ENCODE results near the gene STXBP6. TPM values are rescaled to one million over a fixed set of nuclear protein-coding genes. Genes with fewer than 3 reads are reported as not detected.

Gene STXBP6
- total RNA-seq, 1 experiment from 2014 or later: 0.27 TPM

- RAD21 ChIA-PET (ENCODE audit: low non-redundant PET in 1 of 2, low total read pairs in 2 of 2, uncharacterized antibody in 2 of 2, unreplicated experiment in 2 of 2): no interaction called here
- no TSS peak for BruUV-seq (replicated peaks)
- CTCF ChIA-PET: no interaction called here
- DNase-seq (ENCODE audit: low read depth, low spot score): no peak
- intact Hi-C loops (cut with micrococcal nuclease): no loop called here
- H3K9me3 ChIP-seq (ENCODE audit: control insufficient read depth in 1 of 2, insufficient read depth in 1 of 2, low read depth in 1 of 2, low read length in 2 of 2): peaks cover 0 to 9% of the 10 kb centered on the region in 2 experiments; a peak in 2 of 4 replicates
- no peaks in the 10 kb centered on the region for H3K36me3 ChIP-seq (ENCODE audit: control insufficient read depth in 1 of 2, insufficient read depth in 2 of 2, low read length in 2 of 2)
- no peaks in the 10 kb centered on the region for H4K20me1 ChIP-seq (ENCODE audit: insufficient read depth)
- H3K4me1 ChIP-seq (ENCODE audit: control insufficient read depth in 1 of 2, insufficient read depth in 2 of 2, low read length in 2 of 2): no peaks in the 10 kb centered on the region
- POLR2A ChIA-PET: no interaction called here
- H3K9ac ChIP-seq (ENCODE audit: low read length): no peak overlapping the region
- no peaks in the 10 kb centered on the region for H3K79me2 ChIP-seq (ENCODE audit: insufficient read depth, low read length)
- H3K9me2 ChIP-seq (ENCODE audit: insufficient read depth): no peaks in the 10 kb centered on the region
- H3K4me3 ChIP-seq (replicated peaks in 1 of 2; ENCODE audit: low read depth in 1 of 2, low read length in 2 of 2): no peak overlapping the region
- no peak overlapping the region for H2AFZ ChIP-seq (ENCODE audit: low read depth, low read length, poor library complexity, severe bottlenecking)
- TF ChIP-seq EZH2 (IDR thresholded peaks at IDR 0.05): no peak
- TF ChIP-seq EZH2phosphoT487 (IDR thresholded peaks at IDR 0.05; ENCODE audit: borderline replicate concordance): no peak
- TF ChIP-seq POLR2AphosphoS5 (IDR thresholded peaks at IDR 0.05; ENCODE audit: low read depth, low read length): no peak
- no peak for TF ChIP-seq ZNF274 (IDR thresholded peaks at IDR 0.05; ENCODE audit: low read depth, low read length)
- TF ChIP-seq FOSL1 (IDR thresholded peaks at IDR 0.05; ENCODE audit: low read depth): no peak
- TF ChIP-seq YY1 (IDR thresholded peaks at IDR 0.05; ENCODE audit: extremely low read depth, insufficient replicate concordance, low read depth, low read length): no peak
- TF ChIP-seq SRF (IDR thresholded peaks at IDR 0.05; ENCODE audit: low read depth): no peak
- TF ChIP-seq, protein P1, sequence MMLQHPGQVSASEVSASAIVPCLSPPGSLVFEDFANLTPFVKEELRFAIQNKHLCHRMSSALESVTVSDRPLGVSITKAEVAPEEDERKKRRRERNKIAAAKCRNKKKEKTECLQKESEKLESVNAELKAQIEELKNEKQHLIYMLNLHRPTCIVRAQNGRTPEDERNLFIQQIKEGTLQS (IDR thresholded peaks at IDR 0.05): no peak
- TF ChIP-seq POLR2A (IDR thresholded peaks at IDR 0.05; ENCODE audit: borderline replicate concordance, extremely low read depth, insufficient read depth, insufficient read length): no peak
- TF ChIP-seq, protein P2, sequence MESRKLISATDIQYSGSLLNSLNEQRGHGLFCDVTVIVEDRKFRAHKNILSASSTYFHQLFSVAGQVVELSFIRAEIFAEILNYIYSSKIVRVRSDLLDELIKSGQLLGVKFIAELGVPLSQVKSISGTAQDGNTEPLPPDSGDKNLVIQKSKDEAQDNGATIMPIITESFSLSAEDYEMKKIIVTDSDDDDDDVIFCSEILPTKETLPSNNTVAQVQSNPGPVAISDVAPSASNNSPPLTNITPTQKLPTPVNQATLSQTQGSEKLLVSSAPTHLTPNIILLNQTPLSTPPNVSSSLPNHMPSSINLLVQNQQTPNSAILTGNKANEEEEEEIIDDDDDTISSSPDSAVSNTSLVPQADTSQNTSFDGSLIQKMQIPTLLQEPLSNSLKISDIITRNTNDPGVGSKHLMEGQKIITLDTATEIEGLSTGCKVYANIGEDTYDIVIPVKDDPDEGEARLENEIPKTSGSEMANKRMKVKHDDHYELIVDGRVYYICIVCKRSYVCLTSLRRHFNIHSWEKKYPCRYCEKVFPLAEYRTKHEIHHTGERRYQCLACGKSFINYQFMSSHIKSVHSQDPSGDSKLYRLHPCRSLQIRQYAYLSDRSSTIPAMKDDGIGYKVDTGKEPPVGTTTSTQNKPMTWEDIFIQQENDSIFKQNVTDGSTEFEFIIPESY (IDR thresholded peaks at IDR 0.05; ENCODE audit: extremely low read depth, insufficient replicate concordance, low read length): no peak
- TF ChIP-seq CBX3 (IDR thresholded peaks at IDR 0.05; ENCODE audit: low read depth): no peak
- no peak for TF ChIP-seq CEBPB (IDR thresholded peaks at IDR 0.05; ENCODE audit: low read depth)
- no peak for TF ChIP-seq SP1 (IDR thresholded peaks at IDR 0.05; ENCODE audit: low read depth)
- TF ChIP-seq REST (IDR thresholded peaks at IDR 0.05; ENCODE audit: low read depth): no peak
- no peak for TF ChIP-seq SIN3A (IDR thresholded peaks at IDR 0.05; ENCODE audit: low read depth)
- no peak for TF ChIP-seq ZFX (IDR thresholded peaks at IDR 0.05)
- ATAC-seq: no peak
- H3K27ac ChIP-seq (ENCODE audit: low read depth, low read length): no peak overlapping the region
- no peaks in the 10 kb centered on the region for H3K27me3 ChIP-seq (ENCODE audit: insufficient read depth, low read length)
- no peak overlapping the region for H3K4me2 ChIP-seq (ENCODE audit: low read length)
Observed at GRCh38 chr14:24820616-24821015, 229.3 kb downstream of the STXBP6 start.

Measured in HCT116 (cell line).